Bone marrow (tissue), 2 donors: Measurements from ENCODE around the gene NKD2.
"Not testable (repeated sequence)": the region's sequence is repeated elsewhere in the genome, so short reads cannot be mapped to it uniquely, and the experiment has no call there.

Experiments used
- DNase-seq, 2 donors: peaks; one replicate each; lab custom pipeline; 2025; lab: John Stamatoyannopoulos, UW

Gene NKD2, protein sequence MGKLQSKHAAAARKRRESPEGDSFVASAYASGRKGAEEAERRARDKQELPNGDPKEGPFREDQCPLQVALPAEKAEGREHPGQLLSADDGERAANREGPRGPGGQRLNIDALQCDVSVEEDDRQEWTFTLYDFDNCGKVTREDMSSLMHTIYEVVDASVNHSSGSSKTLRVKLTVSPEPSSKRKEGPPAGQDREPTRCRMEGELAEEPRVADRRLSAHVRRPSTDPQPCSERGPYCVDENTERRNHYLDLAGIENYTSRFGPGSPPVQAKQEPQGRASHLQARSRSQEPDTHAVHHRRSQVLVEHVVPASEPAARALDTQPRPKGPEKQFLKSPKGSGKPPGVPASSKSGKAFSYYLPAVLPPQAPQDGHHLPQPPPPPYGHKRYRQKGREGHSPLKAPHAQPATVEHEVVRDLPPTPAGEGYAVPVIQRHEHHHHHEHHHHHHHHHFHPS

DNA sequence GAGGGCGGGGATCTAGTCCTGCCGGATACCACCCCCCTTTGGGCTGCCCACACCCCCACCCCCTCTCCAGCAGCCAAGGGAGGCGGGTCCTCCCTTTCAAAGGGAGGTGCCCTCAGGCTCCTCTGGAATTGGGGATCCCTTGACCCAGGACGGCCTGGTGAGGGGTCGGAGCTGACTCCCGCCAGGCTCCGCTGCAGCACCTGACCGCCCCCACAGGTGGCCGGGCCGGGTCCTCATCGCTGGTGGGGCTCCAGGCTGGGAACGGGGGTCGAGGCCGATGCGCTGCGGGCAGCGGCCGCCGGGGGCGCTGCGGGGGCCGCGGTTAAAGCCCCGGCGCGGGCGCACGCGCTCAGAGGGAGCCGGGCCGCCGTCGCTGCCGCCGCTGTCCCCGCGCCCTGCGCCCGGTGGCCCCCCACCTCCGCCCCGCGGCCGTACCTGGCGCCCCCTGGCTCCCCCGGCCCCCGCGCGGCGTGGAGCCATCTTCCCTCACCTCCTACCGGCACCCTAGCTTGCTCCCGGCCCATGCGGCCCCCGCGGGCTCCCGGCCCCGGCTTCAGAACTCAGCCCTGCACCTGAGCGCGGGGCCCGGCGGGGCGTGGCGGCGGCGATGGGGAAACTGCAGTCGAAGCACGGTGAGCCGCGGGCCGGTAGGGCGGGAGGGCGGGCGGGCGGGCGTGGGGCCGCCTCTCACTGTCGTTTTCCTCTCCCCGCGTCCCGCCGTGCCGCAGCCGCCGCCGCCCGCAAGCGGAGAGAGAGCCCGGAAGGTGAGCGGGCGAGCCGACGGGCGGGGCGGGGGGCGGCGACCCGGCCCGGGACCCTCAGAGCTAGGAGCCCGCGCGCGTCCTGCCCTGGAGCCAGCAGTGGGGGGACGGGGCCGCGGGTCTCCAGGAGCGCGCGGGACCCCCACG, at the start of gene NKD2:
Gene NKD2, plus strand, starts transcription at position 352 of the 908 bp plus-strand sequence. Its CDS starts 256 bp downstream, at position 608.
- DNase-seq: no peak

DNA sequence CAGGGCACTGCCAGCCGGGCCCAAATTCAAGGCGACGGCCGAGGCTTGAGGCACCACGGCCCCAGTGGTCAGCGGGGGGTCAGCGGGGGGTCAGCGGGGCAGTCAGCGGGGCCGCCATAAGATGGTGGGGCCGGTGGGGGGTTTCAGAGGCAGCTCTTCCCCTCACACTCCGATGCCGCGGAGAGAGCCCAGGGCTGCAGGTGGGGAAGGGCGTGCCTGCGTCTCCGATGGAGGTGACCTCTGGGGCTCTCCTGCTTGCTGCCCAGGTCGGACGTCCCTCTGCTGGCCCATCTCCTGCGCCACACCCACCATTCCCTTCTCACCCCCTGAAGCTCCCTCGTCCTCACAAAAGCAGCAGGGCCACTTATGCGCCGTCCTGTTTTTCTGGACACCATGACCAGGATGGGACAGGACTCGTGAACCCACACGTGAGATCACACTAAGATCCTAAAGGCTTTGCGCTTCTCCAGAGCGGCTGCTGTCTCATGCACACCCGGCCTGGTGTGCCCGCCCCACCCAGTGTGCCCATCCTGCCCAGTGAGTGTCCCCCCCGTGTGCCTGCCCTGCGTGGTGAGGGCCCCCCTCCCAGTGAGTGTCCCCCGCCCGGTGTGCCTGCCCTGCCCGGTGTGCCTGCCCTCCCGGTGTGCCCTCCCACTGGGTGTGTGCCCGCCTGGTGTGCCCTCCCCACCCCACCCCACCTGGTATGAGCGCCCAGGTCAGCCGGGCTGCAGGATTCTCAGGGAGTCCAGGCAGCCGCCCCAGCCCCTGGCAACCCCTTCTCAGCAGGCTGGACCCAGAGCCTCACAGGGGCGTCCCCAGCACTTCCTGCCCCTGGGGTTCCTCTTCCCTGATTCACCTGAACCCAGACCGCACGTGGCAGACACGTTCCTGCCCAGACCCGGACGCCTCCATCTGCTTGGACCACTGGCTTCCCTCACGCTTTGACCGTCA, 48.7 kb upstream of the NKD2 start:
- DNase-seq: no peak

DNA sequence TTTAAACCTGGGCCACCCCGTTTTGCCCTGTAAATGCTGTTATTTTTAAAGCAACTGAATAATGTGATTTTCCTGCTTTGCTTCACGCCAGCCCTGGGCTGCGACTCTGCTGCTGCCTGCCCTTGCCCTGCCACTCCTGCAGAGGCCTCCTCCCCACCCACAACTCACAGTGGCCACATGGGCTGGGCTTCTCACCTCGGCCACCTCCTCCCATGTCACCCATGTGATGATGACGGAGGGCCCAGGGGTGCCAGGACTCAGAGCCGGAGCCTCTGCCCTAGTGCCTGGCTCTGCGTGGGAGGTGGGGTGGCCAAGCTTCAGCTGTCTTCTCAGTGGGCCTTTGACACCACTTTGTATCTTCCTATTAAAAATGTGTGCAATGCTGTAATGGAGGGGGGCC, 48.1 kb upstream of the NKD2 start:
- no peak for DNase-seq

DNA sequence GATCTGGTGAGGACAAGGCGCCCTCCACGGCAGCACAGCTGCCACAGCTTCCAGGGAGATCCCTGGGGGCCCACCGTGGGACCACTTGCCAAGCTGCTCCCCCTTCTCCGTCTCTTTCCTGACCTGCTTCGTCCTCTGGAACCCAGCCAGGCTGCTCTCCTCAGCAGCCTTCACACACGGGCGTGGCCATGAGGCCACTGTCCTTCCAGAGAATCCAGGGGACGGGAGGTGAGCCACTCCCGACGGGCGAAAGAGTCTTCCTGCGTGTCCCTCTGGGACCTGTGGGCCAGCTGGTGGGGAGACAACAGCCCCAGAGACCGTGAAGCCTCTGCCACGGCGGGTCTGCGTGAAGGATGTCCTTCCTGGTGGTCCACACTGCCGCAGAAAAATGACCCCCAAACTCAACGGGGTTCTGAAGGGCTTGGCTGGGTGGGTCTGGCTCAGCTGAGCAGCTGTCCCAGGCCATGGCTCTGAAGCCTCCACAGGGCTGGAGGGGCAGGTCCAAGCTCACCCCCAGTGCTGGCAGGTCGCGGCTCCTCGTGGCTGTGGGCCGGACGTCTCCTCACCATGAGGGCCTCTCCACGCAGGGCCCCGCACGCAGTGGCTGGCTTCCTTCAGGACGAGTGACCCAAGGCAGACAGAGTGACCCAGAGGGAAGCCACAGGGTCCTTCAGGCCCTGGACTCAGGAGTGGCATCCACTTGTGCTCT, 47.4 kb upstream of the NKD2 start:
- DNase-seq: no peak

DNA sequence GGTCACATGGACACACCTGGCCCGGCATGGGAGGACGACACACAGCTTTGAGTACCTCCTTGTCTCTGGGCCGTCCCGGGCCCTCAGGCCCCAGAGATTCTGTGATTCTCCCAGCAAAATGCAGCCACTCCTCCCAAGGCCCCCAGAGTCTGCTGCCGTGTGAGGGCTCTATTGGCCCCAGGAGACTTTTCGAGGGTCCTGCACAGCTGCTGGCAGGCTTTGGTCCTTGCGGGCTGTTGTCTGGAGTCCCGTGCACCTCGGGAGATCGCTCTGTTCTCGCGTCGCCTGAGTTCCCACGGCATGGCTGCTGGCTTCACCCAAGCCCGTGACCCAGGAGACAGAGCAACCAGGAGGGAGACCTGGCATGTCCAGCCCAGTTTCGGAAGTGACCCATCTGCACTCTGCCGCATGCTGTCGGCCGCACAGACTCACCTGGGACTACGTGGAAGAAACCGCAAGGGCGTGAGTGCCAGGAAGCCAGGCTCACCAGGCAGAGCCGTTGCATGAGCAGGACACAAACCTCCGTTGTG, 46.8 kb upstream of the NKD2 start:
- no peak for DNase-seq

DNA sequence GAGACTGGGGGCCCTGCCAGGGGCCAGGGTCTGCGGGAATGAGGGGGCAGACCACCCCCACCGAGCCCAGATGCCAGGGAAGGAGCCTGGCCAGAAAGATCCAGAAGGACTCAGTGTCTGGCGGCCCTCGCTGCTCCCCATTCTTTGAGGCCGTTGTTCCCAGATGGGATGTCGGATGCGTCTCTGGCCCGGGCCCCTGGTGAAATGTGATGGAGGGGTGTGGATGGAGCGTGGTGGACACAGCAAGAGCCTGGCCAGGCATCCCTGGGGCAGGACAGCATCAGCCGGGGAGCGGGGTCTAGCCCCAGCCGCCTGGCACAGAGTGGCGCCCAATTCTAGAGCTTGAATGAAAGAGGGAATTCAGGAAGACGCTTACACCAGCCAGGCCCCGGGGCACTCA, 46.2 kb upstream of the NKD2 start:
- no peak for DNase-seq

DNA sequence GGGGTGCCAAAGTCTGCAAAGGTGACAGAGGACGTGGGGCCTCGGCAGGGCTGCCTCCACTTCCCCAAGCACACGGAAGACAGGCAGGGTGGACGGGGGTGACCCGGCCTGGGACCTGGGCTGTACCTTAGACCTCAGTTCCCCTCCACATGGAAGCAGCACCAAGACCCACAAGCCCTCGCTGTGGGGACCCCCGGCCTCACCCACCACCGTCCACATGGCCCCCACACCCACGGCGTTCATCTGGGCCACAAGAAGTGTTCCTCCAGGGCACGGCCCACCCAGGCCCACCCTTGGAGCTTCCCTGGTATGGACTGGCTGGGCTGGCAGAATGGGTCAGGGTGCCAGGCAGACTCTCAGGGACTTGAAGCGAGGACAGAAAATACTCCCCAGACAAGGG, 45.8 kb upstream of the NKD2 start:
- DNase-seq: no peak

DNA sequence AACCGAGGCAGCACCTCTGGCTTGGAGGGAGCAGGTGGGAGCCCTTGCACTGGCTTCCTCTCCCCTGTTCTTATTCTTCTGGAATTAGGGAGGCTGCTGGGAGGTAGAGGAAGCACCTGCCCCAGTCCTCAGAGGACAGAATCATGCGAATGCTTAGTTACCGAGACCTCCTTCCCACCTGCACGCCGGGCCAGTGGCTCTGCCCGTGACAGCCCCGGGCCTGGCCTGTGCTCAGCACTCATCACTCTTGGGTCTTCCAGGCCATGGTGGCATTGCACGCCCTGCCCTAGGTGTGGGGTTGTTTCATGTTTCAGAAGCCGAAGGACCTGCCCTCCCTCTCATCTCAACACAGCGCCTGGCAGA, 45.3 kb upstream of the NKD2 start:
- DNase-seq: no peak

DNA sequence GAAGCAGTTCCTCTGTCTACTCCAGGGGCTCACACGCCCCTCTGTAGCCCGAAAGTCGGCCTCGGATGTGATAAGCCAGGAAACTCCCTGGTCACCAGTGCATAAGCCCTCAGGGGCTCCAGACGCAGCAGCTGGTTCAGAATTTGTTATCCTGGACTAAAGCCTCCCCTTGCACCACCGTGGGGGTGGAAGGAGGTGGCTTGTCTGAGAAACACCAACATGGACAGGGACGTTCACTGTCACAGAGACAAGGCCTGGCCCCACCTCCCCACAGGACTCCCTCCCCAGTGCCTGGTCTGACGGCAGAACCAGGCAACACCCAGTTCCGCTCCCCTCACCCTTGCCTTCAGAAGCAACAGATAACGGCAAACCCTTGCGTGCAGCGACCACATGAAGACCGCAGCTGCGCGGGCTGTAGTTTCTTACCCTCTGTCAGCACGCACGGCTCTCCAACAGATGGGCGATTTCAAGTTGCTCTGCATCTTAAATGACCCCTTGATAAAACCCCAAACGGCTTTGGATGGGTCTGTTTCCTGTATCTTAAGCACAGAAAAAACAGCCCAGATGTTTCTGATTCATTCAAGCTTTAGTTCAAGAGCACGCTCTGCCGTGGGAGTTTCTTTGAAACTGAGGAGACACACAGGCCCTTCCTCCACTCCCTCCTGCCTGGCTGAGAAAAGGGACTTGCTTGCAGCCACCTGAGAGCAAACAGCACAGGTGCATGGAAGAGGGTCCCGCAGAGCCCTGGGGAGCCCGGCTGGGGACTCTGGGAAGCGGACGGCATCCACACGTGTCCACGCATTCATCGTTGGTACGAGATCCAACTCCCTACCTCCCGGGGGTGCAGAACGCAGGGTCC, 44.7 kb upstream of the NKD2 start:
- no peak for DNase-seq

DNA sequence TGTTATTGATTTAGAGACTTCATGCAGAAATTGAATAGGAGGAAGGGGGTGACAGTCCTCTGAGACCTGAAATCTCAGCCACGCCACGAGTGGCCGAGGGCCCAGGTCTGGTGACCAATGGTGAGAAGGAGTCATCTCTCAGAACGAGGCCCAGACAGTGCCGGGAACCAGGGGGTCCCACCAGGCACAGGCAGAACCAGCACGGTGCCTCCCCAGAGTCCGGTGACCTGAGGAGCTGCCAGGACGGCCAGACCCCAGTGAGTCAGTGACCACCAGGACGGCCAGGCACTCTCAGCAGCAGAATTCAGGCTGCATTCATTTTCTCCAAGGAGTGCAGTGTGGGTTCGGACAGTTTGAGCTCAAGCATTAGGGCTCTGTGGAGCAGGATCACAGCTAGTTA, 43.8 kb upstream of the NKD2 start:
- DNase-seq: no peak

DNA sequence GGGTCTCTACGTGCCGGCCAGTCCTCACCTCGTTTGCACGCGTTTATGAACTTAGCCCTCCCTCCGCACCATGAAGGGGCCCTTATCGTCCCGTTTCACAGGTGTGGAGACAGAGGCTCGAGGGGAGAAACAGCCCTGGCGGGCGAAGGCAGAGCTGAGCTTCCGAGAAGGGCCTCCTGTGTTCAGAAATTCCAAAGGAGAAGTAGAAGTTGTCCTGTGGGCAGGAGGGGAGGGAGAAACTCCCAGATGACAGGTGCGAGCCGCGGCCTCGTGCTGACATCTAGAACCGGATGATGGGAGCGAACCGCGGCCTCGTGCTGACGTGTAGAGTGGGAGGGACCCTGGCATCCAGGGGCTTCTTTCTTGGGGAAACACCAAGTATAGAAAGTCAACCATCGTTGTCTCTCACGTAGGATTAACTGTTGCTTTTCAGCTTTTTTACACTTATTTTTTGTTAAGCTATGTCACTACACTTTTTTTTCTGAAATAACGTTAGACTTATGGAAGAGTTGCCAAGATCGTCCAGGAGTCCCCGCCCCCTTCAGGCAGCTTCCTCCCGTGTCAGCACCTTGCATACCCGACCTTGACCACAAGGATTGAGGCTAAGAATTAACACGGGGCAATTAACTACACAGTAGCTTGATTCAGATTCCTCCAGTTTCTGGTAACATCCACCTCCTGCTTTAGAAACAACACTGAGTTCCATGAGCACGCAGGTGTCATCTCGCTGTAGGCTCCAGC, 42.8 kb upstream of the NKD2 start:
- no peak for DNase-seq

DNA sequence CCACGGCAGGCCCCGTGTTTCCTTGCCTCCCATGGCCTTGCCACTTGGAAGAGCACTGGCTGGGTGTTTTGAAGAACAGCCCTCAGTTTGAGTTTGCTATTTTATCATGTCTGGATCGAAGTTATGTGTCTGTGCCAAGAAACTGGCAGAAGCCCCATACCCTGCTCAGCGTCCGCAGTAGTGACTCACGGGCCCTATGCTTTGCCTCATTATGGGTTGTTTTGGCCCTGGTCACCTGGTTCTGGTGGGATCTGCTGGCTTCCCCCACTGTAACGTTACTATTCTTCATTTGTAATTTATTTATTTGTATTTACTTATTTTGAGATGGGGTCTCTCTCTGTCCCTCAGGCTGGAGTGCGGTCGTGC, 42.3 kb upstream of the NKD2 start:
- DNase-seq: no peak

DNA sequence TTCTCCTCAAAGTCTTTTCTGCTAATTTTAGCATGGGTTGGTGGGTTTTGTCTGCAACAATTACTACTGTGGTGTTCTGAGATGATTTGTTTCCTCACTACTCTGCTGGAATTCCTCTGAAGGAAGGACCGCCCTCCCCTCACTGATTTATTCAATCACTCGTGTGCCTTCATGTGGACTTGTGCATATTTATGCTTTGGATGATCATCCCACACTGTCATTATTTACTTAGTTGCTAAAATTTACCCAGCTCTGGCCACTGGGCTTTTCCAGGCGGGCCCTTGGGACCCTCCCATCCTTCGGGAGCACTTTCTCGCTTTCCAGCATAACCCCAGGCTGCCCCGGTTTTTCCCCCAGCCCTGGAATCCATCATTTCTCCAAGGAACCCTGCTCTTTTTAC, 41.7 kb upstream of the NKD2 start:
- DNase-seq: no peak

DNA sequence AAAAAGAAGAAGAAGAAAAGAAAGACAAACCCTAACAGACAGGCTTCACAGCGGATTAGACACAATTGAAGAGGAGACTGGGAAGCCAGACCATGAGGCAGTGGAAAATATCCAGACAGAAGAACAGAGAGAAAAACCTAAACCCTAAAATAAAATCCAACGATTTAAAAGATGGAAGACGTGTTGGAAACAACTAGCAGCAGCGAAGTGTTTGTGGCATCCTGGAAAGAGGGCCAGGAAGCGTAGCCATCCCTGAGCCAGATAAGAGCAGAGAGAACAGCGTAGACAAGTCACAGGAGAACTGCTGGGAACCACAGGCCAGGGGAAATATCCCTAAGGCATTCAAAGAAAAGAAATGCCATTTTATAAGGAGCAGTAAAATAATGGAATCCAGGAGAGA, 39.7 kb upstream of the NKD2 start:
- no peak for DNase-seq

DNA sequence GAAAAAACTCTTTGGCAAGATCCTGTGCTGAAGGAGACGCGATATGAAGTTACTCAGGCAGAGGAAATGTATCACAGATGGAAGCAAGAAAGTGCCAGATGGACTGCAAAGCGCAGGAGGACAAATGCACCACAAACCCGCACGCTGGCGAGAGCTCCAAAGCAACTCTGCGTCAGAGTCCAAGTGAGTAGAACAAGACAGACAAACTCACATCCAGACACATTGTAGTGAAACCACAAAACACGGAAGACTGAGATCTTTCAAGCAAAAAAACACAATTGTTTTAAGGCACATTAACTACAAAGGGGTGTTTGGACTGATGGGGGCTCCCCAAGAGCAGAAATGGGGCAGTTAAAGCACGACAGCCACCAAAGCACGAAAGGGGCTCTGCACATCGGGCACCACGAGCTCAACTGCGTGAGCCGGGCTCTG, 39.2 kb upstream of the NKD2 start:
- no peak for DNase-seq

DNA sequence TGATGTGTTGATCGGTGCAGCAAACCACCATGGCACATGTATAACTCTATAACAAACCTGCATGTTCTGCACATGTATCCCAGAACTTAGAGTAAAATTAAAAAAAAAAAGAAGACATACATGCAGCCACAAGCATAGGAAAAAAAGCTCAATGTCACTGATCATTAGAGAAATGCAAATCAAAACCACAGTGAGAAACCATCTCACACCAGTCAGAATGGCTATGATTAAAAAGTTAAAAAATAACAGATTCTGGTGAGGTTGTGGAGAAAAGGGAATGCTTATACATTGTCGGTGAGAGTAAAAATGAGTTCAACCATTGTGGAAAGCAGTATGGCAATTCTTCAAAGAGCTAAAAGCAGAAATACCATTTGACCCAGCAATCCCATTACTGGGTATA, 36.0 kb upstream of the NKD2 start:
- DNase-seq: not testable (repeated sequence)

DNA sequence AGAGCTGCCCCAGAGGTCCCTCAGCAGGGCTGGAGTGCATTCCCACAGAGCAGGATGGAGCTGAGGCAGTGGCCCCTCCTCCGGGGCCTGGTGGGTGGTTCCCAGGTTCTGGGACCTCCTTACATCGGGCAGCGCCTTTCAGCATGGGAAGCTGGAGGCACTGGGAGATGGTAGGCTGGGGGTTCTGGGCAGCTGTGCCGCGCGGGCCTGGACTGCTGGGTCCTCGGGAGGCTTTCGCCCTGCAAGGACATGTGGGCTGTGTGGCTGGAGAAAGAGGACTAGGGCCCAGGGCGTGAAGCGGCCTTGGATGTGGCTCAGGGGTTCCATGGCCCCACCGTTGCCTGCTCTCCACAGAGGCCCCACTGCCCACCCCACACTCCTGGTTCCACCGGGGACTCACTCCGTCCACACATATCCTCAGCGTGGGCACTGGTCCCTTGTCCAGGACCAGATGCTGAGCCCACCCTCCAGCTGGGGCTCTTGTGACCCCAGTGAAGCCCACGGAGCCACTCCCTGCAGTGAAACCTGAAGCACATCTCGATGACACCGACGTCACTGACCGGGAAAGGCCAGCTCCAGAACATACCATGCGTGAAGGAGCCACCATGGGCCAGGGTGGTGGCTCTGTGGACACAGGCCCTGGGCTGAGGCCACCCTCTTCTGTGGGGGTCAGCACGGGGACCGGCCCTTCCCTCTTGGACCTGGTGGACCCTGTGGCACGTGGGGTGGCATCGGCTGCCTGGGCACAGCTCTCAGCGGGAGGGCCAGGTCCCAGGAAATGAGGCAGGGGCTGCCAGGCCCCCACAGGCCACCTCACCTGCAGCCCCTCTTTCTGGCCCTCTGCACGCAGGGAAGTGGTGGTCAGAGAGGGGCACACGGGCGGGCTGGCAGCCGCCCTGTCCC, 31.5 kb upstream of the NKD2 start:
- no peak for DNase-seq

DNA sequence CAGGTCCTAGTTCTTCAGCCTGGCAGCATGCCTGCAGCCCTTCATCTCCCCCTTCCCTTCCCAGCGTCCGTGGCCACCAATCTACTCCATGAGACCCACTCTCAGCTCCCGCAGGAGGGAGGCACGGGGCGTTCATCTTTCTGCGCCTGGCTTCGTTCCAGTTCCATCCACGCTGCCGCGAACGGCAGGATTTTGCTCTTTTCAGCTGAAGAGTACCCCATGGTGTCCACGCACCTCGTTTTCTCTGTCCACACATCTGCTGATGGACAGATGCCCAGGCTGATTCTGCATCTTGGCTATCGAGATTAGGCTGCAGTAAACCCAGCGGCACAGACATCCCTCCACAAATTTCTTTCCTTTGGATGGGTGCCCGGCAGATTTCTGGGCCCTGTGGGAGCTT, 30.5 kb upstream of the NKD2 start:
- DNase-seq: no peak
